GM21528 (cell line): ENCODE results near the gene LAMA4.
A peak's percentile ranks its signal among the peaks of the same experiment; 100 is the strongest.

Source experiments
- ATAC-seq: cut with Tn5 transposase; IDR thresholded peaks from one replicate; pipeline ENCODE4 v1.9.1; 2021; ENCODE audit warnings: mild to moderate bottlenecking, moderate library complexity; ENCODE audit not compliant: unreplicated experiment, low FRiP score

LAMA4 gene, protein sequence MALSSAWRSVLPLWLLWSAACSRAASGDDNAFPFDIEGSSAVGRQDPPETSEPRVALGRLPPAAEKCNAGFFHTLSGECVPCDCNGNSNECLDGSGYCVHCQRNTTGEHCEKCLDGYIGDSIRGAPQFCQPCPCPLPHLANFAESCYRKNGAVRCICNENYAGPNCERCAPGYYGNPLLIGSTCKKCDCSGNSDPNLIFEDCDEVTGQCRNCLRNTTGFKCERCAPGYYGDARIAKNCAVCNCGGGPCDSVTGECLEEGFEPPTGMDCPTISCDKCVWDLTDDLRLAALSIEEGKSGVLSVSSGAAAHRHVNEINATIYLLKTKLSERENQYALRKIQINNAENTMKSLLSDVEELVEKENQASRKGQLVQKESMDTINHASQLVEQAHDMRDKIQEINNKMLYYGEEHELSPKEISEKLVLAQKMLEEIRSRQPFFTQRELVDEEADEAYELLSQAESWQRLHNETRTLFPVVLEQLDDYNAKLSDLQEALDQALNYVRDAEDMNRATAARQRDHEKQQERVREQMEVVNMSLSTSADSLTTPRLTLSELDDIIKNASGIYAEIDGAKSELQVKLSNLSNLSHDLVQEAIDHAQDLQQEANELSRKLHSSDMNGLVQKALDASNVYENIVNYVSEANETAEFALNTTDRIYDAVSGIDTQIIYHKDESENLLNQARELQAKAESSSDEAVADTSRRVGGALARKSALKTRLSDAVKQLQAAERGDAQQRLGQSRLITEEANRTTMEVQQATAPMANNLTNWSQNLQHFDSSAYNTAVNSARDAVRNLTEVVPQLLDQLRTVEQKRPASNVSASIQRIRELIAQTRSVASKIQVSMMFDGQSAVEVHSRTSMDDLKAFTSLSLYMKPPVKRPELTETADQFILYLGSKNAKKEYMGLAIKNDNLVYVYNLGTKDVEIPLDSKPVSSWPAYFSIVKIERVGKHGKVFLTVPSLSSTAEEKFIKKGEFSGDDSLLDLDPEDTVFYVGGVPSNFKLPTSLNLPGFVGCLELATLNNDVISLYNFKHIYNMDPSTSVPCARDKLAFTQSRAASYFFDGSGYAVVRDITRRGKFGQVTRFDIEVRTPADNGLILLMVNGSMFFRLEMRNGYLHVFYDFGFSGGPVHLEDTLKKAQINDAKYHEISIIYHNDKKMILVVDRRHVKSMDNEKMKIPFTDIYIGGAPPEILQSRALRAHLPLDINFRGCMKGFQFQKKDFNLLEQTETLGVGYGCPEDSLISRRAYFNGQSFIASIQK (N-terminal part only)

DNA sequence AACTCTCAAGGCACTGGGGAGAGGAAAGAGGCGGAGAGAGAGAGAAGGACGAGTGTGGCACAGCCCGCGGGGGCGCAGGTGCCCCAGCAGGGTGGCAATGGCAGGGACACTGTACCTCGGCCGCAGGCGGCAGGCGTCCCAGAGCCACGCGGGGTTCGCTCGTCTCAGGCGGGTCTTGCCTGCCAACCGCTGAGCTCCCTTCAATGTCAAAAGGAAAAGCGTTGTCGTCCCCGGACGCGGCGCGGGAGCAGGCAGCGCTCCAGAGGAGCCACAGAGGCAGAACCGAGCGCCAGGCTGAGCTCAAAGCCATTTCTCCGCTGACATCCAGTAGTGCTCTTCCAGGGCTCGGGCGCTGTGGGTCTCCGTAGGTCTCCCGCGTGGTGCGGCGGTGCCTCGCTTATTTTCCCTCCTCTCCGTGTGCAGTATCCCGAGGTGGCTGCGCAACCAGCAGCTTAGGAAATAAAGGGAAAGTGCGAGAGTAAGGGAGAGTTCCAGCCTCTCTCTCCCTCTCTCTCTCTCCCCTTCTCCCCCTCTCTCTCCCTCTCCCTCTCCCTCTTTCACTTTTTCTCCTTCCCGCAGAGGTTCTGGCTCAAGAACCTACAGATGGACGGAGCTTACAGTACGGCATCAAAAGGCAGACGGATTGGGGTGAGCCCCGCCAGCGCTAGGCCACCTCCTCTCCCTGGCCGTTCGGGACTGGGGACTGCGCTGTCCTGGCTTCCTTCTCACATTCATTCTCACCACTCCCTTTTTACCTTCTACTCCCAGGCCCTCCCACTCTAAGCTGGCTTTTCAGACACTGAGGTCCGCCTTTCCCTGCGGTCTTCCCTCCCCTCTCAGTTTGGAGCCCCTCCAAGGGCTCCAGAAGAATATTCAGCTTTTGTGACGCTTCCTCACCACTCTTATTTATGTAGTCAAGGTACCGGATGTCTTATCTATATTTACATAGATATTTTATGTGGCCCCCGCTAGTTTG lies at the start of gene LAMA4:
Gene LAMA4 (minus strand): TSS at position 727 of the 976 bp plus-strand sequence. CDS start 417 bp downstream, at position 310.
- ATAC-seq: no peak

DNA sequence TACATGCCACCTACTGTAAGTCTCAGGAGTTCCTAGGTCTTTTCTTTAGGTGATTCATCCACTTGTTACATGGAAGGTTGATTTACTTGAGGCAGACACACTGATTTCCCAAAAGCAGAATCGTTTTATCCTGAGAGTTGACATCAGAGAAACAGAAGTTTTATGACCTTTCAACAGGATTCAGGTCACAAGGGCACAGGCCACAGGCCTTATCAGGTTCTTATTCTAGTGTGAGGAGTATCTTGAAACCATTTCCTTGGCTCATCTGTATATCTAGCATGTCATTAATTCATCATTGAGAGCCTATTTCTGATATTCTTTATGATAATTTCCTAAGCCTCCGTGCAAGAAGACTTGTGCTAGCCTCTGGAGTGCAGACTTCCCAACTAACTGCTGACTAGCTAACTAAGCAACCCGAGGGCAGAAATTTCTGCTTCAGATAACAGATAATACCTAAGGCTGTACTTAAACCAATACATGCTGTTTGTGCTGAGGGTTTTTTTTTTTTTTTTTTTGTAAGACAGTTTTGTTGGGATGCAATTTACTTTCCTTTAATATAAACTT lies 47.9 kb upstream of the LAMA4 start:
- ATAC-seq: no peak

DNA sequence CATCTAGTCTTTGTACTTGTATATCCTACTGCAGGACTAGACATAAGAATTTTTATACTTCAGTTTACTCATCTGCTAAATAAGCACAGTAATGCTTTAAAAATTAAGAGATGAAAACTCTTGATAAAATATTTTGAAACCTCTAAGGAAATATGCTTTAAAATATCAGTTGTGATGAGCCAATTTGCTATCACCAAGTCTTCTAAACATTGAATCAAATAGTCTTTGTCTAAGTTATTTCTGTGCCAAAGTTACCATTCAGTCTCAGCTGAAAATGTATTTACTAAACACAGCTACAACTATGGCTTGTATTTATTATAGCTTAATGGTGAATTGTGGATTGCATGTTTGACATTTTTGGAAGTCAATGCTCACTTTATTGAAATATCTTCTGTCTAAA lies 46.5 kb upstream of the LAMA4 start:
- no peak for ATAC-seq

DNA sequence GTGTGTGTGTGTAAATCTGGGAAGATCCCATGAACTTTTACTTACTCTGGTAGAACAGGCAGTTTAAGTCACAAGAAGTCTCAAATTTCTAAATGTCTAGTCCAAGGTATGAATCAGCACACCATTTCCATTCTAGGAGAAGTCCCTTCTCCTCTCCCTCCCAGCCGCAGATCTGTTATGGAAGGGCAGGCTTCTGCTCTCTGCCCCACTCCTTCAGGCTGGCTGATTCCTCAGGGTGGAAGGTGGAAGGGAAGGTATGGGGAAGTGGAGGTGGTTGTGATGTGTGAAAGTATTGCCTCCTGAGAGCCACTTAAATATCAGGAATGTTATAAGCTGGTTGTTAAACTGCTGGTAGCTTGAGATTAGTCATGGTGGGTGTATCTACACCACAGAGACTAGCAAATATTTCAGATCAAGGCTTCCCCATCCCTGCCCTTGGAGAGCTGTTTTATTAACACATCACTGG lies 44.5 kb upstream of the LAMA4 start:
- no peak for ATAC-seq

DNA sequence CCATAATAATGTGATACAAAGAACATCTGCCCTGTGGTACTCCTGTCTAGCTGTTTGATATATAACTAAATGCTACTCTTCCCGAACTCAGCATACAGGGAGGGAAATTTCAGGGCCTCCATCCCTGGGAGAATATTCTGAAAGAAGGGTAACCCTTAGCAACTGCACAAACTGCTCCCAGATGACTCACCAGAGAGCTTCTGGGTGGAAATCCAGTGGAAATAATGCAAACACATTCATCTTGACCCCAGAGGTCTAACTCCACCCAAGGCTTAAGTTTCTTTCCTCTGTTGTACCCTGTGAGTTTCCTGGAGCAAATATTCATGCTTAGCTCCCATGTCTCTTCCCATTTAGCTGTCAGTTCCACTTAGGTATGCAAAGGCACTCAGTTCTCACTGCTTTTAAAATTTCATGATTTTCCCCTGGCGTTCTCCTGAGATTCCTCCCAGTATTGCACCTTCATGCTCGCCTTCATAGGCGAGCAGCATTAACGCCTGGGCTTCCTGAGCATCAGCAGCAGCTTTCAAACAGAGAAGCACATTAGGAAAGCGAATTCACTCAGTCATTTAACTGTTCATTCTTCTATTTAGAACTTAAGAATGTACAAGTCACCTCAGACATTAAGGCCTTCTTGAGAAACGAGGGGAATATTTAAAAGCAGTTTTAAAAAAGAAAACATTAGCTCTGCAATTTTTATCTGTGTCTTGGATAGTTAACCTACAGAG lies 43.8 kb upstream of the LAMA4 start:
- ATAC-seq: no peak

DNA sequence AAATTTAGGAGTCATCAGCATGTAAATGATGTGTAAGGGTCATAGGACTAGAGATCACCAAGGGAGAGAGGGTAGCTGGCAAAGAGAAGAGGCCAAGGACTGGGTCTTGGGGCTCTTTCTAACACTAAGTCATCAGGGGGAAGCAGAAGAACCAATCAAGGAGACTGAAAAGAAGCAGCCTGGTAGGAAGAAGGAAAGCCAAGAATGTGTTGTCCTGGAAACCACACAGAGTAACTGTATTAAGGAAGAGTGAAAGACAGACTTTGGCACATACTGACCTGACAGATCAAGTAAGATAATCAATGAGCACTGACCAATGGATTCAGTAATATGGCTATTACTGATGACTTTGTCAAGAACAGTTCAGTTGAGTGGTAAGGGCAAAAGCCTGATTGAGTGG lies 42.3 kb upstream of the LAMA4 start:
- no peak for ATAC-seq

DNA sequence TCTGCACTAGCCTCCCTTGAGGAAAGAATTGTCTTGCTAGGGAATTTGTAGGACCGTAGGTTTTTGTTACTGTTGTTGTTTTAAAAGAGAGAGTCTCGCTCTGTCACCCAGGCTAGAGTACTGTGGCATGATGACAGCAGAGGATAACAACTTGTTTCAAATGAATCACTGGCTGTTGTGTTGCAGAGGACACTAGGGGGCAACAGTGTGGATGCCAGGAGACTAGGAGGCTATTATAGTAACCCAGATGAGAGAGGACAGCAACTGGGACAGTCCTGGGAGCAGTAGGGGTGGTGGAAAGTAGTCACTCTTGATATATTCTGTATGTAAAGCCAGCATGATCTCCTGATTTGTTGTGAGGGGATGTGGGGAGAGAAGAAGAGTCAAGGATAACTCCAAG lies 41.8 kb upstream of the LAMA4 start:
- ATAC-seq: no peak

DNA sequence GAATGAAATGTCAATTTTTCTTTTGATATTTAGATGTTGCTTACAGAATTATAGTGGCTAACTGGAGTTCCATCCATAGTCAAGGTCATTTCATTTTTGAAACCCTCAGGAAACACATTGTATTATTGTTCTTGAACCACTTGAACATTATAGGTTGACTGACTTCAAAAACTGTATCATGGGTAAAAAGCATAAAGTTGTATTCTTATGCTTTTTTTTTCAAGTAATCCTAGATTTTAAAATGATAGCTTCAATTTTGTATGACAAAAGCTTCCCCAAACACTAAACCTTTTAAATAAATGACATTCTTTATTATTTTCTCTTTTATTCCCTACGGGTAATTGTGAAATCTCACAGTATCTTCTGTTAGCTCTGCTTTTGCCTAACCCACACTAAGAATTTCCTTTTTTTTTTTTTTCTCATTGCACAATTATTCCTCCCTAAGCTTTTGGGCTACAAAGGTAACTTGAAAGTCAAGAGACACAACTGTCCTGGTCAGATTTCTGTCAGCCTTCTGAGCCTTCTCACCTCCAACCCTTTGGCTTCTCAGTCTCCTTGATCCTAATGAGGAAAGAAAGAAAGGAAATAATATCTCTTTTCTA lies 36.9 kb upstream of the LAMA4 start:
- no peak for ATAC-seq

DNA sequence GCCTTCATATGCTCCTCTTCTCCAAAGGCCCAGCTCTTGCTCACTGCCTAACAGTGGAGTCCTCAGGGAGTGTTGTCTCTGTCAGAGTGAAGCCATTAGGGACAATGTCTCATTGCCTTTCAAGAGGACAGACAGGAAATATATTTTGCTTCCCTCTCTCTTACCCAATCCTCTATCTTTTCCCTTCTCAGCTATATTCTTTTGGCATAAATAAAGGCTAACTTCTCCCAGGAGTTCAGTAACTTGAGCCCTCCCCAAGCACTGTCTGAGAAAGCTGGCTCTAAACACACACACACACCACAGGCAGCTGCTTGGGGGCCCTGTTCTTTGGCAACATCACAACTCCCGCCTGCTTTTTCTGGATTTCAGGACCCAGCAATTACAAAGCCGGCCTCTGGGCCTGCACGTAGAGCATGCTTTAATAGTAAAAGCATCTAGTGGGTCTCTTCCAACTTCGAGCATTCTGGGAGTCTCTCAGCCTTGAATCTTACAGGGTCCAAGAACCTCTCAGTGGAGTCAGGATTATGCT lies 34.7 kb upstream of the LAMA4 start:
- ATAC-seq: no peak

DNA sequence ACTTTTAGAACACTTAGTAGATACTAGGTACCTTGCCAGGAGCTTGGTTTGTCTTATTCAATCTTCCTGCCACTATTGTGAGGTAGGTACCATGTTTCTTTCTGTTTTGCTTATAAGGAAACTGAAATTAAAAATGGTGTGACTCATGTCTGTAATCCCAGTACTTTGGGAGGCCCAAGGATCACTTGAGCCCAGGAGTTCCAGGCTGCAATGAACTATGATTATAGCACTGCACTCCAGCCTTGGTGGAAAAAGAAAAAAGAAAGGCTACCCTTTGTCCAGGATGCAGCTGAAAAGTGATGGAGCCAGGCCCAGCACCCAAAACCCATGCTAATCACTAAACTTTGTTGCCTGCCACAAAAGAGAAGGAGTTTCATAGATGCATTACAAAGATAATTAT lies 34.1 kb upstream of the LAMA4 start:
- ATAC-seq: no peak

DNA sequence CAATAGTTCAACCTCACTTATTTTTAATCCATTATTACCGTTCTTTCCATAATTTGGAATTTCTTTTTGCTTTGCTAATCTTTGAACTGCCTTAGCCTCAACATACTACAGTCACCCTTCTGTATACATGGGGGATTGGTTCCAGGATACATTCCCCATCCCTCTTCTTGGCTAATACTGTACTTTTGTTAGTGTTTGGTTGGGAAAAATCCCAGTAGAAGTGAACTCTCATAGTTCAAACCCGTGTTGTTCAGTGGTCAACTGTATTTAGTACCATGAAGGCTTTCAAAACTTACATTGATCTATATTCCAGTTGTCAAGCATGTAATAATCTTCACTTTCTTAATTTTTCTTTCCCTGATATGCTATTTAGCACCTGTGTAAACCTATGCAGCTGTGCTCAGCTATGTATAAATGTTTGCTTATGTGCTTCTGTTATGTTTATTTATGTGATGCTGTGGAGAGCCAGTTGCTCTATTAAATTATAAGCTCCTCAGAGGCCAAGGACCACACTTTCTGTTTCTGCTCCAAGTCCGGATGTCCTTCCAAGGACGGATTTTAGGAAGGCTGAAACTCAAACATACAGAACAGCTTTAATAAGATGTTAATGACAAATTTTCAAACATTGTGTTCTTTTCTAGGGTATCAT lies 33.3 kb upstream of the LAMA4 start:
- ATAC-seq: no peak

DNA sequence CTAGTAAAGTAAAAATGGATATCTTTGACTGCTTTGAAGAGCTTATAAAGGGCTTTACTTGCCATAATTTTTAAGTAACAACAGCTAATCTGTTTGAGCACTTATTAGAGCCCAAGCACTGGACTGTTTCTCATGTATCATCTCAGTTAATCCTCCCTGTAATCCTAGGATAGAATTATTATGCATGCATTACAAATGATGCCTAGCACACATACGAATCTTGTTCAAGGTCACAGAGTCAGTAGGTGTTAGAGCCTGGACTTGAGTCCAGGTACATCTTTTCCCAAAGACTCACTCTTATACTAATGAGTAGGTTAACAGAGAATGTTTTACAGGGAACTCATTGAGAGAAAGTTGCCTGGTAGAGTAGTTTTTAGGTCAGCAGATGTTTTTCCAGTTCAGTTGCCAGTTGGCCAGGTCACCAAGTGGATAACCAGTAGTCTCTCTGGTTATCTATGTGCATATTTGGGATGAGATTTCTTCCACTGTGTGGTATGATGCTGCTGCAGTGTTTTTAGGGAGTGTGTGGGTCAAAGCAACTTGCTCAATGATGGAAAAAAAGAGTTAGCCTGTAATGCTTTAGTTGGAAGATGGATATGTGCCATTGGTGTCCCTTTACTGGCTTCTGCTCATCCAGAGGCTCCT lies 32.3 kb upstream of the LAMA4 start:
- ATAC-seq: no peak

DNA sequence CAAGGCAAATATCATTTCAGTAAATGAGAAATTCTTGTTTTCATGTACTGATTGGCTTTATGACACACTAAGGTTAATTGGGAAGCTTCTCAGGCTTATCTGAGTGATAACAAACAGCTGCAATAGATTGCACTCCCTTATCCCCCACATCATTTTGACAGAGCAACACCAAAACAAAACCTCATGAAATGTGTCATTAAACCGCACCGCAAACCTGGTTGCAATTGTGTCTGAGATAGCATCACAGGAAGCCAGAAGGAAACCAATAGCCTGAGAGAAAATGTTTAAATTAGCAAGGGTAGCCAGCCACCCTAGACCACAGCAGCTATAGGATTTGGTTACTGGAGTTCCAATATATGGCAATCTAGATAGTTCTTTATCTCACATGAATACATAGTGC lies 31.6 kb upstream of the LAMA4 start:
- ATAC-seq: peak; percentile 82

DNA sequence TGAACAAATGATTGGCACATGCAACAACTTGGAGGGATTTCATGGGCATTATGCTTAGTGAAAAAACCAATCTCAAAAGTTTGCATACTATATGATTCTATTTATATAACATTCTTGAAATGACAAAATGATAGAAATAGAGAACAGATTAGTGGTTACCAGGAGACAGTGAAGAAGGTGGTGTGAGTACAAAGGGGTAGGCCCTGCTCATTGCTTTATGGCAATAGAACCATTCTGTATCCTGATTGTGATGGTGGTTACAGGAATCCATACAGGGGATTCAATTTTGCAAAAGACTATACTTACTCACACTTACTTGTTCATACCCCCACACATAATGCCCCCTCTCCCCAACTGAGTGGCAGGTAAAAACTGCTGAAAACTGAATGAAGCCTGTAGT lies 30.2 kb upstream of the LAMA4 start:
- no peak for ATAC-seq

DNA sequence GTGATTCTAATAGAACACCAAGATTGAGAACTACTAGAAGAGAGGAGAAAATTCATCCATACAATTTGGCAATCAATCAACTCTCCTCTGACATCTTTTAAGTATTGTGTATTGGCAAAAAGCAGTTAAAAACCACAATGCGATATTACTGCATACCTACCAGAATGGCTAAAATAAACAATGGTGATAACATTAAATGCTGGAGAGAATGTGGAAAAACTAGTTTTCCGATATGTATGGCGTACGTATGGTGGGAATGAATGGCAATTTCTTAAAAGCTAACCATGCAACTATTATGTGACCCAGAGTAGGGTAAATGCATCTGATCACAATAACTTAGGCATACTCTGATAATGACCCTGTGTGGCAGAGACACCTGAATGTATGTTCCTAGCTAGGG lies 29.3 kb upstream of the LAMA4 start:
- no peak for ATAC-seq

DNA sequence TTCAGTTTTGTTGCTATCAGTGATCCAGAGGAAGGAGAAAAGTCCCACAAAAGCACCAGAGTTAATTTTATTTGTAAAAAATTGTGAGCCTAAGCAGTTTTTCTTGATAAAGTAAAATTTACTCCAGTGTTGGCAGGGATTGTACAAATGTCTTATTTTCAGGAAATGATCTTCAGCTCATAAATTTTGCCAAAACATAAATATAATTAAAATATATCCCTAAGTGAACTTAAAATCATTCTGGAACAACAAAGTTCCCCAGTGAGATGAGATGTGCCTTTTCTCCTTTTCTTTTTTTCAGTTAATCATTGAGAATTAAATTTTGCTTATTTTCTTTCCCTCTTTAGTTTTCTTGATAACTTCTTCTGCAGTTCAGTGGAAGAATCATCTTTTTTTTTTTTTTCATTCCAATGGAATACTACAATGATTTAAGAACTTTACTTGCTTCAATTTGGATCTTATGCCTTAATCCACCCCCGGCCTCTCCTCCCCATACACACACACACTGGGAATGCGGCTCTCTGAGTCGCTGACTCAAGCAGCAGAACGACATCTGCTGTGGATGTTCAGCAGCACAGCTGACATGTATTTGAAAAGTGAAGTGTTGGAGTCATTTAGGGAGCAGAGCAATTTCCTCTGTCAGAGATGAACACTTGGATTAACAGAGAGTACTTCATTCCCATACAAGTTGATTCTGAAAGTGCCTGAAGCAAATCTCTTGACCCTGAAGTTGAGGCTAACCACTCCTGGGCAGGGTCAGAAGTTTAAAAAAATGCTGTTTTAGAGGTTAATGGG lies 27.7 kb upstream of the LAMA4 start:
- no peak for ATAC-seq
